Measurements from ENCODE around the gene WWOX.

Gene WWOX

GRCh38 chr16:78703936-78704335 lies 604.5 kb downstream of the WWOX start:
- ATAC-seq = no peak

GRCh38 chr16:78704416-78704815 lies 605.0 kb downstream of the WWOX start:
- no peak for ATAC-seq

GRCh38 chr16:78705694-78706093 lies 606.2 kb downstream of the WWOX start:
- peak; percentile 97 to 99 for ATAC-seq

- ATAC-seq = no peak
Observed at GRCh38 chr16:78706637-78707036, 607.2 kb downstream of the WWOX start.

GRCh38 chr16:78709137-78709884 lies 609.9 kb downstream of the WWOX start:
- no peak for ATAC-seq

GRCh38 chr16:78715106-78715505 lies 615.7 kb downstream of the WWOX start:
- no peak for ATAC-seq

GRCh38 chr16:78715673-78716072 lies 616.2 kb downstream of the WWOX start:
- ATAC-seq = no peak

- no peak for ATAC-seq
Observed at GRCh38 chr16:78718141-78718540, 618.7 kb downstream of the WWOX start.

GRCh38 chr16:78720416-78720815 lies 621.0 kb downstream of the WWOX start:
- ATAC-seq = no peak

GRCh38 chr16:78727536-78727935 lies 628.1 kb downstream of the WWOX start:
- no peak for ATAC-seq

GRCh38 chr16:78729687-78730086 lies 630.2 kb downstream of the WWOX start:
- no peak for ATAC-seq

- ATAC-seq = no peak
Observed at GRCh38 chr16:78731785-78732184, 632.3 kb downstream of the WWOX start.

GRCh38 chr16:78732696-78733095 lies 633.2 kb downstream of the WWOX start:
- ATAC-seq = no peak

GRCh38 chr16:78735337-78735736 lies 635.9 kb downstream of the WWOX start:
- no peak for ATAC-seq

GRCh38 chr16:78737630-78738029 lies 638.2 kb downstream of the WWOX start:
- ATAC-seq = no peak

GRCh38 chr16:78738557-78738956 lies 639.1 kb downstream of the WWOX start:
- ATAC-seq = no peak

- no peak for ATAC-seq
Observed at GRCh38 chr16:78740269-78740668, 640.8 kb downstream of the WWOX start.

- peak; percentile 96 to 98 for ATAC-seq
Observed at GRCh38 chr16:78742501-78743283, 643.2 kb downstream of the WWOX start.

- no peak for ATAC-seq
Observed at GRCh38 chr16:78743556-78743955, 644.1 kb downstream of the WWOX start.

- no peak for ATAC-seq
Observed at GRCh38 chr16:78744099-78744498, 644.6 kb downstream of the WWOX start.

- ATAC-seq = no peak
Observed at GRCh38 chr16:78744796-78745107, 645.3 kb downstream of the WWOX start.

GRCh38 chr16:78745108-78746019 lies 645.9 kb downstream of the WWOX start:
- no peak for ATAC-seq

GRCh38 chr16:78746718-78747117 lies 647.3 kb downstream of the WWOX start:
- no peak for ATAC-seq
